Measurements from ENCODE around the gene CIBAR2. TPM values are rescaled to one million over a fixed set of nuclear protein-coding genes. Genes with fewer than 3 reads are reported as not detected.

Gene CIBAR2
- total and polyA plus RNA-seq, 8 donors = 0.29 to 10.9 (median 5.9) TPM

GRCh38 chr16:85113913-85114312 lies 1.6 kb upstream of the CIBAR2 start:
- ATAC-seq (no peak), DNase-seq (no peak)
- intact Hi-C loops (cut with DNase I) = loop anchor here in 1 of 2 donors (10.0 kb wide), 1 partner anchor 121 kb away; no protein-coding TSS in a partner anchor
- no peak overlapping the region for H3K4me3 ChIP-seq
- H3K27ac ChIP-seq = no peak overlapping the region
- peaks cover 0 to 9% of the 10 kb centered on the region in 2 donors for H3K4me1 ChIP-seq
- no peaks in the 10 kb centered on the region for H3K27me3 ChIP-seq
- no peaks in the 10 kb centered on the region for H3K9me3 ChIP-seq
- TF ChIP-seq CTCF (IDR thresholded peaks at IDR 0.05) = no peak
- H3K36me3 ChIP-seq = no peaks in the 10 kb centered on the region

- Histone ChIP-seq H3K27me3 (no peaks in the 10 kb centered on the region), H3K9me3 (no peaks in the 10 kb centered on the region), H3K27ac (no peak overlapping the region), H3K36me3 (no peaks in the 10 kb centered on the region), H3K4me3 (no peak overlapping the region), H3K4me1 (peaks cover 0 to 9% of the 10 kb centered on the region in 2 donors)
- DNase-seq = no peak
- TF ChIP-seq CTCF (IDR thresholded peaks at IDR 0.05) = no peak
- ATAC-seq = no peak
- intact Hi-C loops (cut with DNase I) = loop anchor here in 1 of 2 donors (10.0 kb wide), 1 partner anchor 122 kb away; no protein-coding TSS in a partner anchor
Observed at GRCh38 chr16:85113168-85113733, 979 bp upstream of the CIBAR2 start.

- ATAC-seq = no peak
- no peak for DNase-seq
- peaks cover 0 to 9% of the 10 kb centered on the region in 2 donors for H3K4me1 ChIP-seq
- H3K27ac ChIP-seq = no peak overlapping the region
- H3K9me3 ChIP-seq = no peaks in the 10 kb centered on the region
- TF ChIP-seq CTCF (IDR thresholded peaks at IDR 0.05) = no peak
- intact Hi-C loops (cut with DNase I) = loop anchor here in 1 of 2 donors (10.0 kb wide), 1 partner anchor 124 kb away; no protein-coding TSS in a partner anchor
- no peaks in the 10 kb centered on the region for H3K36me3 ChIP-seq
- no peaks in the 10 kb centered on the region for H3K27me3 ChIP-seq
- no peak overlapping the region for H3K4me3 ChIP-seq
Observed at GRCh38 chr16:85111184-85111583, 1.1 kb downstream of the CIBAR2 start.

- intact Hi-C loops (cut with DNase I) = loop anchor here in 1 of 2 donors (10.0 kb wide), 1 partner anchor 125 kb away; no protein-coding TSS in a partner anchor
- H3K4me3 ChIP-seq = no peak overlapping the region
- TF ChIP-seq CTCF (IDR thresholded peaks at IDR 0.05) = no peak
- no peak overlapping the region for H3K27ac ChIP-seq
- no peaks in the 10 kb centered on the region for H3K9me3 ChIP-seq
- peaks cover 0 to 7% of the 10 kb centered on the region in 2 donors for H3K4me1 ChIP-seq
- no peak for DNase-seq
- ATAC-seq = no peak
- H3K27me3 ChIP-seq = no peaks in the 10 kb centered on the region
- H3K36me3 ChIP-seq = no peaks in the 10 kb centered on the region
Observed at GRCh38 chr16:85110105-85110504, 2.2 kb downstream of the CIBAR2 start.

- H3K27me3 ChIP-seq = no peaks in the 10 kb centered on the region
- peaks cover 0 to 13% of the 10 kb centered on the region in 2 donors for H3K4me1 ChIP-seq
- no peaks in the 10 kb centered on the region for H3K36me3 ChIP-seq
- DNase-seq = no peak
- no peak for TF ChIP-seq CTCF (IDR thresholded peaks at IDR 0.05)
- H3K9me3 ChIP-seq = no peaks in the 10 kb centered on the region
- ATAC-seq = no peak
- H3K4me3 ChIP-seq = no peak overlapping the region
- H3K27ac ChIP-seq = no peak overlapping the region
- intact Hi-C loops (cut with DNase I) = no loop called here
Observed at GRCh38 chr16:85107532-85107931, 4.7 kb downstream of the CIBAR2 start.
